Pons (tissue), 1 donor: ENCODE data around the gene TTLL3.
"Not testable (repeated sequence)": the region's sequence is repeated elsewhere in the genome, so short reads cannot be mapped to it uniquely, and the experiment has no call there.

Source experiments
- DNase-seq: peaks from one replicate; pipeline ENCODE4 v3.0.0-alpha.2; 2016; ENCODE audit warnings: low spot score

Gene TTLL3

DNA sequence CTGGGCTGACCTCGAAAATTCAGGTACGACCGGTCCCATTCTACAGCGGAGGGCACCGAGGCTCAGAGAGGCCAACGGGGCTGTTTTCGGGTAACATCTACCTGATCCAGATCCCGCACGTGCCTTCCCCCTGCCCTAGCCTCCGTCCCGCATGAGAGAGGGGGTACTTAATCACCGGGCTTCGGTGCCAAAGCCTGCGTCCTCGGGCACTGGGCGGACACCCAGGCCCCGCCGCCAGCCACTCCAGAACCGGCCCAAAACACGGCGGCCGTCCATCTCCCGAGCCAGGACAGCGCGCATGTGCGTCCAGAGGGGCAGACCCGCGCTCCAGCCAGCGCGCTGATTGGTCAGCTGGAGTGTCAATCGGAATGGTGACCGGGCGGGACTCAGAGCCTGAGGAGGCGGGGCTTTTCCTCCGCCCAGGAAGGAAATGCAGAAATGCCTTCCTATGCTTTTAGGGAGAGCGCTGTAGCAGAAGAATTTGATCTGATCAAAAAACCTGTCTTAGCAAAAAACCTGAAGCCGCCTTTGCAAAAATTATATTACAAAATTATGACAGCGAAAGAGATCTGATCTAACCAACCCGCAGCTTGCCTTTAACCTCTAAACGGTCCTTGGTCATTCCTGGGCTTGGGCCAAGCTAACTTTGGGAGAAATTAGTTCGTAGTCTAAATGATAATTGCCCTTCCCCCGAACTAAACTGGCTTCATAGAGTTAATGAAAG is 33.8 kb downstream of the TTLL3 start, which contains the start of gene RPUSD3:
Gene RPUSD3, minus strand, starts transcription at position 294 of the 724 bp plus-strand sequence. Its CDS starts 18 bp downstream, at position 276.
- peak; percentile 97 for DNase-seq

DNA sequence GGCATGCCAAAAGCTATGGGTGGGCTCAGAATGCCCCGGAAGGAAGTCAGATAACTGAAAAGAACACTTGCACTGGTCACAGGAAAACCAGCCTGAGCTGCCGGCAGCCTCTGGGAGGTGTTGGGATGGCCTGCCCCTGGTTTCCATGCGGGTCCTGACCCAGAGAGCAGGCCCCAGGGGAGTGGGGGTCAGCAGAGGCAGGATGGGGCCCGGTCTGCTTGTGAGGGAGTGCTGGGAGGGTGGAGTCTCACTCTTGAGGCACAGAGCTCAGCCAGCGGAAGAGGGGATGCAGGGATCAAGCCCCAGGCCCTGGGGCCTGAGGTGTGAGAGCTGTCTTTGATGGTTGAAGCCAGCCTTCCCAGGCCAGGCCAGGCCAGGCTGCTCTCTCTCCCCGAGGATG is 36.2 kb downstream of the TTLL3 start:
- DNase-seq = no peak

DNA sequence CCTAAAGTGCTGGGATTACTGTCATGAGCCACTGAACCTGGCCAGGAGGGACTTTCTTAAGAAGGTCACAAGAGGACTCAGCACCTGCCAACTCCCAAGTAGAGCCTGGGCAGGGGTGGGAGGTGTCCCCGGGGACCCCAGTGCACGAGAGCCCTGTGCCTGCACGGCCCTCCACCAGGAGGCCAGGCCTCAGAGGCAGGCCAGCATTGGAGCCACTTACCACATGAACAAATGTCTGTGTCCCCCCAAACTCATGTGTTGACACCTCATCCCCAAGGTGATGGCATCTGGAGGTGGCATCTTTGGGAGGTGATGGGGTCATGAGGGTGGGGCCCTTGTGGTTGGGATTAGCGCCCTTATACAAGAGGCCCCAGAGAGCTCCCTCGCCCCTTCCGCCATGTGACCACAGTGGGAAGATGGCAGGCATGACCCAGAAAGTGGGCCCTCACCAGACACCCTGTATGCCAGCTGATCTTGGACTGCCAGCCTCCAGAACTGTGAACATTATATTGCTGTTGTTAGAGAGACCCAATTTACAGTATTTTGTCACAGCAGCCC is 36.9 kb downstream of the TTLL3 start:
- no peak for DNase-seq

- DNase-seq = not testable (repeated sequence)
Observed at GRCh38 chr3:9847870-9848269, 37.8 kb downstream of the TTLL3 start.

- DNase-seq = peak; percentile 42
Observed at GRCh38 chr3:9848860-9849259, 38.8 kb downstream of the TTLL3 start.

GRCh38 chr3:9851383-9851782 is 41.3 kb downstream of the TTLL3 start:
- DNase-seq = peak; percentile 45

GRCh38 chr3:9851926-9852325 is 41.9 kb downstream of the TTLL3 start:
- peak; percentile 22 for DNase-seq

- no peak for DNase-seq
Observed at GRCh38 chr3:9852528-9852927, 42.5 kb downstream of the TTLL3 start.

GRCh38 chr3:9854291-9854940 is 44.4 kb downstream of the TTLL3 start:
- DNase-seq = not testable (repeated sequence)

DNA sequence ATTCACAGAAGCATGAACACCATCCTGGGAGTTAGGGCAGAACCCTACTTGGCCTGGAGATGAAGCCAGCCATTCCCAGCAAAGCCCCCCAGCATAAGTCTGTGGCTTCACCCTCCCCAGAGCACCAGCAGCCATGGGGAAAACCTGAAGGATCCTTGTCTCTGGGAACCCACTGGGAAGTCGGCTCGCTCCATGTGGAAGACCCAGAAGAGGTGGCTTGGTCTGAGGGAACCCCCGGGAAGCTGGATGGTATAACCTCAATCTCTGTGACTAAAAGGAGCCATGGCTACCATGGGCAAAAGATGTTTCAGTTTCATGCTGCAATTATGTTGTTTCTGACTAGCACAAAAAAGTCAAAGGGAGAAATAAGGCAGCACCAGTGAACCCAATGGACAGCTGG is 45.5 kb downstream of the TTLL3 start:
- DNase-seq = no peak

DNA sequence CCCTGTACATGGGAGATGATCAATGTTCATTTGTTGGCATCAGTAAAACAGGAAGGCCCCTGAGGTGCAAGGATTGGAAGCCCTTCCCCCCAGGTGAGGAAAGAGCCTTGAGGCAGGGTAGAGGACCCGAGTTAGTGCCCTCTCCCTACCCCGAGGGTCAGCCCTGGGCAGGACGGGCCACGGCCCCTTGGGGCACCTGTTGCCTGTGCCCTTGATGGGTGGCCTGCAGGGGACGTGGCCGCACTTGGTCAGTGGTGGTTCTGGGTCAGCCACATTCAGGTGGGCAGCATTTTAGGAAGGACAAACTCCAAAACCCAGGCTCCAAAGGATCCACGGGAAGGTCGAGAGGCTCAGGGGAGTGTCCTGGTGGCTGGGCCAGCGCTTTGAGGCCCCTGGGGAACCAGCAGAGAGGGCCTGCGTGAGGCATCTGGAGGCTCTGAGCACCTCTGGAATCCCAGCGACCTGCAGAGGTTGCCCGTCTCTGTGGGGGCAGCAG is 49.5 kb downstream of the TTLL3 start:
- DNase-seq = no peak

DNA sequence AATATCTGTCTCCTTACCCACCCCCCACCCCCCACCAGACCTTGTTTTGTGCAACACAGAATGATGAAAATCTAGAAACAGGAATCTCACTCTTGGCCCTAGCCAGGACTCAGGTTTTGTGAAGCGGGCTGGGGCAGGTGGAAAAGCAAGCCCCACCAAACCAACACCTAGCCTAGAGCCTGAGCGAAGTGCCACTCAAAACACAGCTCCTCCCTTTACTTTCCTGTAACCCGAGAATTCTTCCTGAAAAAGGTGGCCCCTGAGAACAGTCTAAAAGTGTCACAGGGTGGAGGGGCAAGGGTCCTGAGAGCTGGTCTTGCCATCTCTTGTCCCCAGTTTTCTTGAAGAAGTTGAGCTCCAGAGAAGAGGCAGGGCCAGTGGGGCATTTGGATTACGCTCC is 51.1 kb downstream of the TTLL3 start:
- no peak for DNase-seq

- no peak for DNase-seq
Observed at GRCh38 chr3:9861626-9862130, 51.6 kb downstream of the TTLL3 start.

DNA sequence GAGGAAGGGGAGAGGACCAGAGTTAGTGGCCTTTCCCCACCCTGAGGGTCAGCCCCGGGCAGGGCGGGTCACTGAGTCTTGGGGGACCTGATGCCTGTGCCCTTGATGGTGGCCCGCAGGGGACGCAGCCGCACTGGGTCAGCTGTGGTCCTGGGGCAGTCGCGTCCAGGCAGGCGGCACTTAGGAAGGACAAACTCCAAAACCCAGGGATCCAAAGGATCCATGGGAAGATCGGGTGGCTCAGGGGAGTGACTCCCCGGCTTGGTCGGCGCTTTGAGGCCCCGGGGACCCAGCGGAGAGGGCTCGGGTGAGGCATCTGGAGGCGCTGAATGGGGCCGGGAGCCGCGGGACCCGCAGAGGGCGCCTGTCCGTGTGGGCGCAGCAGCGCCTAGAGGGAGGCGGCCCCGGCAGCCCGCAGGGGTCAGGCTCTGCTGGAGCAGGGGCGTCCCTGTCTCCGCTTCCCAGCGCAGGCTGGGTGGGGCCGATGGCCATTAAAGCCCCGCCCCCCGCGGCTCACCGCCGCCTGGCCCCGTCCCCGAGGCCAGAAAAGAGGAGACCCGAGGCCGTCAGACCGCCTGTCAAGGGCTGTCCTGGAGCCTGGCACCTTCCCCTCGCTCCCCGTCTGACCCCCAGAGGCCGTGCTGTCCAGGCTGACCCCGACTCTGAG is 52.5 kb downstream of the TTLL3 start:
- DNase-seq = no peak

GRCh38 chr3:9863058-9863772 is 53.2 kb downstream of the TTLL3 start:
- DNase-seq = no peak

- DNase-seq = peak; percentile 88
Observed at GRCh38 chr3:9864200-9864927, 54.3 kb downstream of the TTLL3 start.

GRCh38 chr3:9865125-9865637 is 55.1 kb downstream of the TTLL3 start:
- not testable (repeated sequence) for DNase-seq

DNA sequence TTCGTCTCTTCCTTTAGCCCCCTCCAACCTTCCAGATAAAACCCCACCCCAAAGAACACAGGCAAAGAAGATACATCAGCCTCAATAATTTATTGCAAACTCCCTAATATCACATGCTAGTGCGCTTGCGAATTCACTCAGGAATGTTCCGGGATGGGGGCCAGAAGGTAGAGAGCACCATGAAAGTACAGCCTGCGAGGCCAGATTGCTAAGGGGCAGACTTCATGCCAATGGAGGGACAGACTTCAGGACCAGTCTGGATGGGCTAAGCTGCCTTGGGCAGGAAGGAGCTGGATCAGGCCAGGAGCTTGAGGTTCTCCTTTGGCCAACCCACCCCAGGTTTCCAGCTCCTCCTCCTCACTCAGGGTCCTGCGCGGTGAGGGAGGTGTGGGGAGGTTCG is 56.6 kb downstream of the TTLL3 start:
- DNase-seq = no peak

GRCh38 chr3:9867106-9867505 is 57.0 kb downstream of the TTLL3 start:
- DNase-seq = no peak

DNA sequence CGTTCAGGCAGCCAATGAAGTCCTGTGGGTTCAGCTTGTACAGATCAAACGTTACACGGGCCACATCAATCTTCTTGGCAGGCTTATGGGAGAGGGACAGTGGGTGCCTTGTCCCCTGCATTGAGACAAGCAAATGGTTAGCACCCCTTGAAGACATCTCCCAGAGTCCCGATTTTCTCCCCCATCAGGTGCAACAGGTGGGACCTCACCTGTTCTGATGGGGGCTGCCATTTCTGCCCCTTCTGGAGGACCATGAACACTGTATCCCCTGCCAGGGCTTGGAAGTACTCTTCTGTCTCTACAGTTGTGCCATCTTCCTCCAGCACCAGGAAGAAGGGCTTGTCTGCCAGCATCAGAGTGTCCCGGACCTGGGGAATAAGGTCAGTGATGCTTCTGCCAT is 59.9 kb downstream of the TTLL3 start:
- DNase-seq = no peak

DNA sequence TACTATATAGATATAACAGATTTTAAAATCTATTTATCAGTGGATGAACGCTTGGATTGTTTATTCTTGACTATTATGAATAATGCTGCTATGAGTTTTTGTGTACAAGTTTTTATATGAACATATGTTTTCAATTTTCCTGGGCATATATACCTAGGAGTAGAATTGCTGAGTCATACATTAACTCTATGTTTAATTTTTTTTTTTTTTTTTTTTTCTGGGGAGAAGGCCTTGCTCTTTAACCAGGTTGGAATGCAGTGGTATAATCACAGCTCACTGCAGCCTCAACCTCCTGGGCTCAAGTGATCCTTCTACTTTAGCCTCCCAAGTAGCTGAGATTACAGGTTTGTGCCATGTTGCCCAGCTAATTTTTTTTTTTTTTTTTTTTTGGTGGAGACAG is 60.9 kb downstream of the TTLL3 start:
- no peak for DNase-seq
